Duodenal mucosa (tissue), 2 donors: ENCODE measurements around the gene ROM1.
"Not testable (repeated sequence)": the region's sequence is repeated elsewhere in the genome, so short reads cannot be mapped to it uniquely, and the experiment has no call there.

Source experiments
- H3K27ac ChIP-seq: one replicate; pipeline ENCODE4 v1.7.0; 2013; ENCODE audit warnings: low read depth, low read length
- H3K27me3 ChIP-seq, 2 donors: one replicate each; pipeline ENCODE4 v1.7.0; 2013; ENCODE audit warnings: low read length in 2 of 2, control low read depth in 1 of 2; ENCODE audit not compliant: insufficient read depth in 2 of 2, control insufficient read depth in 1 of 2
- H3K36me3 ChIP-seq, 2 donors: one replicate each; pipeline ENCODE4 v1.7.0; 2013; ENCODE audit warnings: low read length in 2 of 2, control low read depth in 1 of 2; ENCODE audit not compliant: insufficient read depth in 2 of 2, control insufficient read depth in 1 of 2
- H3K4me1 ChIP-seq, 2 donors: one replicate each; pipeline ENCODE4 v1.7.0; 2013; ENCODE audit warnings: low read length in 2 of 2, control low read depth in 1 of 2; ENCODE audit not compliant: insufficient read depth in 2 of 2, control insufficient read depth in 1 of 2
- H3K4me3 ChIP-seq, 2 donors: one replicate each; pipeline ENCODE4 v1.7.0; 2013; ENCODE audit warnings: low read length in 2 of 2, low read depth in 1 of 2
- H3K9ac ChIP-seq, 2 donors: one replicate each; pipeline ENCODE4 v1.7.0; 2013; ENCODE audit warnings: low read length in 2 of 2, low read depth in 1 of 2
- H3K9me3 ChIP-seq, 2 donors: one replicate each; pipeline ENCODE4 v1.7.0; 2013; ENCODE audit warnings: low read length in 2 of 2, control low read depth in 1 of 2; ENCODE audit not compliant: control insufficient read depth in 1 of 2

ROM1 gene

DNA sequence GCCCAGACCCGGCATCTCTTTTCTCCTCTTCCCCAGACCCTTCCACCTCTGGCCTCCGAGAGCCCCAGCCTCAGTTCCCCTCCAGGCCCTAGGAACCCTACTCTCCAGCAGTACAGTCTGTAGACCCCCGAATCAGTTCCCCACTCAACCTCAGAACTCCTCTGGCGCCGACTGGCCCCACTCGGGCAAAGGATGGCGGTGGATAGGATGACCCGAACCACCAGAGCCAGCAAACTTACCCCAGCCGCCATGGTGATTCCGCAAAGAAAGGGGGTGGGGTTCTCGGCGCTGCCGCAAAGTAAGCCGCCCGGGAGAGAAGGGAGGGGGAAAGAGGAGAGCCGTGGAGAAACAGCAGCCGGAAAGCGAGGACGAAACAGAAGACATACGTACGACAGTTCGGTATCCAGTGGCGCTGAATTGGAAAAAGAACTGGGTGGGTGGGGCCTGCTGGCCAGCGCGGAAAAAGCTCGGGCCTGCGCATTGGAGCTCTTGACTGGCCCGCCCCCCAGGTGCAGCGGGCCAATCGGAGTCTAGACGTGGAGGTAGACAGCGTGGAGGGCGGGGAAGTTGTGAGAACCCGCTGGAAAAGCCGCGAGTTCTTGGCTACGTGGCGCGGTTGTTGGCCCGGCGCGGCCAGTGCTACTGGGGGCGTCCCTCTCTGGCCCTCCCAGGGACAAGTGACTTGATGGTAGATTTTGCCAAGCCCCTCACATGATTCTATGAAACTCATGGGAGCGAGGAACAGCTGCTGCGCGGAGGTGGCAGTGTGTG is 39.3 kb upstream of the ROM1 start, which contains the start of gene EEF1G:
Gene EEF1G (minus strand): TSS at position 300 of the 771 bp plus-strand sequence. CDS start 49 bp downstream, at position 251.
- H3K27ac ChIP-seq, result peak within 1 kb of the TSS; percentile 92
- H3K9me3 ChIP-seq, result no peaks in the 10 kb centered on the region
- H3K9ac ChIP-seq, result peak within 1 kb of the TSS; percentile 98 to 100
- H3K27me3 ChIP-seq, result no peaks in the 10 kb centered on the region
- H3K4me3 ChIP-seq, result peak within 1 kb of the TSS; percentile 90 to 97
- H3K36me3 ChIP-seq, result peaks cover 25 to 64% of the 10 kb centered on the region in 2 donors
- peaks cover 27 to 32% of the 10 kb centered on the region in 2 donors for H3K4me1 ChIP-seq

DNA sequence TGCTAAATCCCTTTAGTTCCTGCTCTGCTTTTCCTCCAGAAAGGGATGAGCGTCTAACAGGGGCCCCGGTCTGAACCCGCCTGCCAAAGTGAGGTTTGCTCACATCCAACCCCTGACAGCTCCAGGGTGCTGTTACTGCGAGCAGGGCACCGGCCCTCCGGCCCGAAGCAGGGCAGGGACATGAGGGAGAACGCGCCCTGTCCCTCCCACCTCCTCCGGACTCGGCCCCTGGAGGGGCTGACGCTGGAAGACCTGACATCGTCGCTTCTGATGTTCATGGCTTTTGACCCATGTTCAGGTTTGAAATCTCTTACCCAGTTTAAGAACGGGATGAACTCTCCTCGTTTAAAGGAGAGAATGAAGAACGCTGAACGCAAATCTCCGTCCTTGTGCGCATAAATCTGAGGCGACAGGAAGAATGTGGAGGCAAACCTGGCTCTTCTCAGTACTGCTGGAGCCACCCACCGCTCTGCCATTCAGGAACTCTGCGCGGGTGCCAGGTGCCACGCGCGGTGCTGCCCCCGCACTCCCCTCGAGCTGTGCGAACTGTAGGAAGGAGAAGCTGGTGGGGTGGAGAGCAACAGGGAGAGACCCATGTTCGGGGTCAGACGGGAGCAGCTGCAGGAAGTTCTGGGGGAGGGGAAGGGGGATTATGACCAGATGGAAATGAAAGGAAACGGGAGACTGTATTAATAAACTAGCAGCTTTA is 38.5 kb upstream of the ROM1 start:
- Histone ChIP-seq H3K4me3 (peak overlapping the region; percentile 88 to 97), H3K27ac (peak overlapping the region; percentile 92), H3K36me3 (peaks cover 25 to 63% of the 10 kb centered on the region in 2 donors), H3K4me1 (peaks cover 27 to 32% of the 10 kb centered on the region in 2 donors), H3K27me3 (no peaks in the 10 kb centered on the region), H3K9ac (peak overlapping the region; percentile 98 to 100), H3K9me3 (no peaks in the 10 kb centered on the region)

DNA sequence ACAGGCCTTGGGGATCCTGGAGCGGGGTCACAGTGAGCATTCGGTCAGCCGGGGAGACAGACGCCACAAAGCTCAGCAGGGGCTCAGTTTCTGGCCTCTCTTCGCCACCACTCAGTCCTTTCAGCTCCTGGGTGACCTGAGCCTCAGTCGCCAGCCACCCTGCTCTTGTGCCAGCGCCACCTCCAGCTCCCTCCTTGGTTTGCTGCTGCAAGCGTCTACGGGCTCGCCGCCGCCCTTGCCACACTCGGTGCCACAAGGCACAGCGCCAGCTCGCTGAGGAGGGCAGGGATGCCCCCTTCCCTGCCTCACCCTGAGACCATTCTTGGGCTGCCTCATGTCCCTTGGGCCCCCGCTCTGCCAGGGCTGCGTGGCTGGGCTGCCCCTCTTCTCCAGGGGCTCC is 37.9 kb upstream of the ROM1 start:
- Histone ChIP-seq H3K9ac (peak overlapping the region; percentile 98 to 100), H3K9me3 (no peaks in the 10 kb centered on the region), H3K27ac (peak overlapping the region; percentile 92), H3K4me1 (peaks cover 27 to 32% of the 10 kb centered on the region in 2 donors), H3K27me3 (no peaks in the 10 kb centered on the region), H3K36me3 (peaks cover 25 to 63% of the 10 kb centered on the region in 2 donors), H3K4me3 (peak overlapping the region; percentile 88 to 97)

DNA sequence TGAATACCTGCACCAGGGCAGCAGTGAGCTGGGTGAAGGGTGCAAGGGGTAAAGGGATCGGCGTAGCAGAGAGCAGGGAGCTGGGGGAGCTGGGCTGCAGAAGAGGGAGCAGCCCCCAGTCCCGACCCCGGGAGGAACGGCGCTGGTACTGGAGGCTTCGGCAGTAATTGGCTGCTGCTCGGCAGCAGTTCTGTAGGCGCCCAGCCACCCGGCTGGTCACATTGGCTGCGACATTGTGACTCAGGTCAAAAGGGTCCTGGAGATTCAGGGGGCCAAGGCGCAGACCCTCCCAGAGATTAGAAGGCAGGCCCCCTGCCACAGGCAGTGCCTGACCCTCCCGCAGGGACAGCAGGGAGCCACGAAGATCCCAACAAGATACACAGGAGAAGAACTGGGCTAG is 37.2 kb upstream of the ROM1 start:
- H3K36me3 ChIP-seq, result peaks cover 20 to 59% of the 10 kb centered on the region in 2 donors
- no peak overlapping the region for H3K27ac ChIP-seq
- no peaks in the 10 kb centered on the region for H3K9me3 ChIP-seq

DNA sequence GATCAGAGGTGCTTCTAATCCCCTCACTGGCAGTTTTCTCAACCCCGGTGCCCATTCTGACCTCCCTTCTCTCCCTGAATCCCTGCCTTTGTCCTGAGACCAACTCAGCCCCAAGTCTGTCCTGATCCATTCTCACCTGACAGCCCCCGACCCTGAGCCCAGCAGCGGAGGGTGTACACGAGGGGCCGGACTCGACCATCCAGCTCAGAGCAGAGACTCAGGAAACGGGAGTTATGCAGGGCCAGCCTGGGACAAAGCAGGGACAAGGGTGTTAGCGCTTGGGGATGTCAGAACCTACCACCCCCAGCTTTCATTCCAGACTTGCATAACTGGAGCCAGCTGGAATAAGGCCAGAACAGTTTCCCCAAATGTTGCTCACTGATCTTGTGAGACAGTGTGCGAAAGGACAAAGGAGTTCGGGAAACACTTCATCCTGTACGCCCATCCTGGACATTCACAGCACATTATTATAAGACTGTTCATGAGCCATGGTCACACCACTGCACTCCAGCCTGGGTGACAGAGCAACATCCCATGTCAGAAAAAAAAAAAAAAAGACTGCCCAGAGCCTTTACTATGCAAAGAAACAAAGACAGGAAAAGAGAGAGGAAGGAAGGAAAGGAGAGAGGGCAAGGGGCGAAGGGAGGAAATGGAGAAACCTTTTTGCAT is 35.9 kb upstream of the ROM1 start:
- H3K36me3 ChIP-seq, result peaks cover 9 to 55% of the 10 kb centered on the region in 2 donors
- H3K9me3 ChIP-seq, result no peaks in the 10 kb centered on the region
- H3K27me3 ChIP-seq, result no peaks in the 10 kb centered on the region
- H3K27ac ChIP-seq, result no peak overlapping the region
- H3K9ac ChIP-seq, result no peak overlapping the region
- peaks cover 16 to 29% of the 10 kb centered on the region in 2 donors for H3K4me1 ChIP-seq
- H3K4me3 ChIP-seq, result no peak overlapping the region

More for the DNA sequence above, 37.2 kb upstream of the ROM1 start:
- no peaks in the 10 kb centered on the region for H3K27me3 ChIP-seq
- H3K9ac ChIP-seq, result peak overlapping the region; percentile 98 to 100
- peaks cover 27 to 32% of the 10 kb centered on the region in 2 donors for H3K4me1 ChIP-seq
- H3K4me3 ChIP-seq, result peak overlapping the region; percentile 88 to 97

DNA sequence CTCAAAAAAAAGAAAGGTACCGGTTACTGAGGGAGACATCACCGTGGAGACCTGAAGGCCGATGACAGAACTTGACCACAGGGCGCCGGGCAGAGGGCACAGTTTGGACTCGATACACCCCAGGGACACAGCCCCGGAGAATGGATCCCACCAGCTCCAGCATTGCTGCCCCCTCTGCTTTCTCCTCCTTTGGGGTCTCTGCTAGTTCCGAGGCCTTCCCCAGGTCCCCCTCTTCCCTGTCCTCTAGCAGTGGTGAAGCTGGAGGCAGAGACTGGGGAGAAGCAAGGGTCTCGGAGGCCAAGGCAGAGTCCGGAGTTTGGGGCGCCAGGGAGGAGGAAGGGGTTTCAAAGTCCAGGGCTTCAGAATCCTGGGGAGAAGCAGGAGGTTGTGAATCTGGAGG is 34.5 kb upstream of the ROM1 start:
- Histone ChIP-seq H3K27me3 (no peaks in the 10 kb centered on the region), H3K4me1 (peaks cover 9 to 20% of the 10 kb centered on the region in 2 donors), H3K4me3 (no peak overlapping the region), H3K27ac (no peak overlapping the region), H3K36me3 (peaks cover 9 to 52% of the 10 kb centered on the region in 2 donors), H3K9me3 (no peaks in the 10 kb centered on the region), H3K9ac (no peak overlapping the region)

DNA sequence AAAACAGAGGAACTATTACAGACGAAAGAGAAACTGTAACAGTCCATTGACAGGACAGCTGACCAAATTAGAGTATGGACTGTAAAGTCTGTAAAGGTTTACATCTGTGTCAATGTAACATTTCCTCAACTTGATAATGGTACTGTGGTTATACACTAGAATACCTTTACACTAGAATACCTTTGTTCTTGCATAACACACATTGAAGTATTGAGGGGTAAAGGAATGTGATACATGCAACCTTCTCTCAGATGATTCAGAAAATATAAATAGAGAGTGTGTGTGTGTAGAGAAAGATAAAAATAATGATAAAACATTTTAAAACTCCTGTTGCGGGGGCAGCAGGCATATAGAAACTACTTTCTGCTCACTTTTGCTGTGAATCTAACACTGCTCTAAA is 33.8 kb upstream of the ROM1 start:
- Histone ChIP-seq H3K36me3 (peaks cover 9 to 52% of the 10 kb centered on the region in 2 donors), H3K27me3 (no peaks in the 10 kb centered on the region), H3K27ac (no peak overlapping the region), H3K4me3 (no peak overlapping the region), H3K9ac (no peak overlapping the region), H3K9me3 (no peaks in the 10 kb centered on the region), H3K4me1 (peaks cover 9 to 20% of the 10 kb centered on the region in 2 donors)

DNA sequence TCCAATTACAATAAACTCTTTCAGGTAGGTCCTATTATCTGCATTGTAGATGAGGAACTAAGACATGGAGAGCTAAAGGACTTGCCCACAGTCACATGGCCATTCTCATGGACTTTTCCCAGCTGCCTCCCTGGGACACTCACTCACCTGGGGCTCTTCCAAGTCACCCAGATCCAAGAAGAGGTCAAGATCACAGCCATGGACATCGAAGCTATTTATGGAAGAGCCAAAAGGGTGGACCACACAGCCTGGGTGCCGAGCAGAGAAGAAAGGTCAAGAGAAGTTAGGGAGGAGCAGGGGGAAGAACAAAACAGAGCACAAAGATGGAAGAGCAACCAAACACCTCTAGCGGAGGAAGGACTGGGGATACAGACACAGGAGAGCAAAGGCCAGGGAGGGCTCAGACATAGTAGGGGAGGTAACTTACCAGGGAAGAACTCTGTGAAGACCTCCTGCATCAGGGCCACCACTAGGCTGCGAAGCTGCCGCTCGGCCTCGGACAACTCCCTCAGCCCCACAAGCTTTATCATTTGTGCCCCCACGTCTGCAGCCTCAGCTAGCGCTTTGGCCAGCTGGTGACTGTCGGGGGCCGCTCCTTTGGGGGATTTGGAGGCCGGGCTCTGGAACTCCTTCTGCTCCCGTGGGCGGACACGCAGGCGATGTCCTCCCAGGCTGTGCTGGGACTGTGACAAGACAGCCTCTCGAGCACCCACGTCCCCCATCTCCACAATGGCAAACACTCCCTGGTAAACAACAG is 31.9 kb upstream of the ROM1 start:
- no peak overlapping the region for H3K9ac ChIP-seq
- no peak overlapping the region for H3K4me3 ChIP-seq
- peaks cover 9 to 57% of the 10 kb centered on the region in 2 donors for H3K36me3 ChIP-seq
- H3K4me1 ChIP-seq, result peaks cover 3 to 5% of the 10 kb centered on the region in 2 donors
- H3K9me3 ChIP-seq, result no peaks in the 10 kb centered on the region
- no peak overlapping the region for H3K27ac ChIP-seq
- no peaks in the 10 kb centered on the region for H3K27me3 ChIP-seq

DNA sequence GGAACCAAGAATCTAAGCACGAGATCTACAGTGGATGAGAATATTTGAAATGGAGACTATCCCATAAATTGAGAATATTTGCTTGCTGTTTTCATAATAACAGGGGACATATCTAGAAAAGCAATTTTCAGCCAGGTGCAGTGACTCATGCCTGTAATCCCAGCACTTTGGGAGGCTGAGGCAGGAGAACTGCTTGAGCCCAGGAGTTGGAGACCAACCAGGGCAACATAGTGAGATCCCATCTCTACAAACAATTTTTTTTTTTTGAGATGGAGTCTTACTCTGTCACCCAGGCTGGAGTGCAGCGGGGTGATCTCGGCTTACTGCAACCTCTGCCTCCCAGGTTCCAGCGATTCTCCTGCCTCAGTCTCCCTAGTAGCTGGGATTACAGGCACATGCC is 31.3 kb upstream of the ROM1 start:
- not testable (repeated sequence) for H3K4me3 ChIP-seq, H3K9ac ChIP-seq, H3K27ac ChIP-seq, H3K27me3 ChIP-seq, H3K4me1 ChIP-seq, H3K9me3 ChIP-seq
- H3K36me3 ChIP-seq, result peaks cover 6 to 54% of the 10 kb centered on the region in 2 donors
